ENCODE data around the gene MINK1. TPM values are rescaled to one million over a fixed set of nuclear protein-coding genes. Genes with fewer than 3 reads are reported as not detected.

MINK1 gene
- total and polyA plus RNA-seq, 2 of the 13 experiments (the other 11 are each of a cell fraction or from before 2014, with no cell fraction given), result 17.2 to 63.9 TPM

DNA sequence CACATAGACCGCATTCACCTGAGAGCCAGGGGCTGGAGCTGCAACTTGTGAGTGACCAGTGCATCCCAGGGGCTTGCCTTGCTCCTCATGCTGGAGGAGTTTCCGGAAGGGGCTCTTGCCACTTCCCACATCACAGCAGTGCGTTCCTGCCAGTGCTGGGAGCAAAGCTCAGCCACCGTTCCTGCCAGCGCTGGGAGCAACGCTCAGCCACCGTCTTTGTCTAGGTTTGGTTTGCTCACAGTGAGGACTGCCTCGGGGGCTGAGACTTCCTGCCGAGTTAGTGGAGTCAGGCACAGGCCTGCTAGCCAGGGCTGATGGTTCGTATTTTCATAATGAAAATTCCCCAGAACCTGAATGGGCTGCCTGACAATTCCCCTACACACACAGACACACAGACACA, 75.2 kb downstream of the MINK1 start (continued):
- TF ChIP-seq, protein P1, sequence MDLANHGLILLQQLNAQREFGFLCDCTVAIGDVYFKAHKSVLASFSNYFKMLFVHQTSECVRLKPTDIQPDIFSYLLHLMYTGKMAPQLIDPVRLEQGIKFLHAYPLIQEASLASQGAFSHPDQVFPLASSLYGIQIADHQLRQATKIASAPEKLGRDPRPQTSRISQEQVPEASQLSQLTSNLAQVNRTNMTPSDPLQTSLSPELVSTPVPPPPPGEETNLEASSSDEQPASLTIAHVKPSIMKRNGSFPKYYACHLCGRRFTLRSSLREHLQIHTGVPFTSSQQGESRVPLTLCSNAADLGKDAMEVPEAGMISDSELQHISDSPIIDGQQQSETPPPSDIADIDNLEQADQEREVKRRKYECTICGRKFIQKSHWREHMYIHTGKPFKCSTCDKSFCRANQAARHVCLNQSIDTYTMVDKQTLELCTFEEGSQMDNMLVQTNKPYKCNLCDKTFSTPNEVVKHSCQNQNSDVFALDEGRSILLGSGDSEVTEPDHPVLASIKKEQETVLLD (CRISPR knock-in tag; IDR thresholded peaks at IDR 0.05; ENCODE audit: low read depth), result 0 out of 2 replicates have a peak, but pooled peaks have one; percentile 9
- TF ChIP-seq TBX2 (CRISPR knock-in tag; IDR thresholded peaks at IDR 0.05; ENCODE audit: borderline replicate concordance) (0 out of 2 replicates have a peak, but pooled peaks have one; percentile 16), KLF15 (CRISPR knock-in tag; IDR thresholded peaks at IDR 0.05; ENCODE audit: borderline replicate concordance) (no peak), FOXO1 (CRISPR knock-in tag; IDR thresholded peaks at IDR 0.05) (no peak), KDM2A (CRISPR knock-in tag; IDR thresholded peaks at IDR 0.05; ENCODE audit: borderline replicate concordance, low read depth) (peak; percentile 68; the same call in 1 of the 2 replicates), NRL (CRISPR knock-in tag; IDR thresholded peaks at IDR 0.05; ENCODE audit: borderline replicate concordance) (peak; percentile 60; the same call in 1 of the 2 replicates), DR1 (CRISPR knock-in tag; IDR thresholded peaks at IDR 0.05) (no peak; the same call in 1 of the 2 replicates), PHF5A (CRISPR knock-in tag; IDR thresholded peaks at IDR 0.05; ENCODE audit: low read depth, unreplicated experiment) (no peak), ZBTB20 (CRISPR knock-in tag; IDR thresholded peaks at IDR 0.05; ENCODE audit: borderline replicate concordance, low read depth) (no peak), ZNF644 (CRISPR knock-in tag; IDR thresholded peaks at IDR 0.05; ENCODE audit: low read depth) (peak; percentile 35; the same call in 1 of the 2 replicates), ZKSCAN8 (CRISPR knock-in tag; IDR thresholded peaks at IDR 0.05; ENCODE audit: borderline replicate concordance) (0 out of 2 replicates have a peak, but pooled peaks have one; percentile 33), RAD21 (CRISPR knock-in tag; IDR thresholded peaks at IDR 0.05) (0 out of 2 replicates have a peak, but pooled peaks have one; percentile 6), CHD2 (IDR thresholded peaks at IDR 0.05; ENCODE audit: low read depth, low read length) (no peak), ZFP1 (CRISPR knock-in tag; IDR thresholded peaks at IDR 0.05) (0 out of 2 replicates have a peak, but pooled peaks have one; percentile 34), SSRP1 (CRISPR knock-in tag; IDR thresholded peaks at IDR 0.05) (0 out of 2 replicates have a peak, but pooled peaks have one; percentile 47), CBX5 (CRISPR knock-in tag; IDR thresholded peaks at IDR 0.05; ENCODE audit: borderline replicate concordance) (peak; percentile 66; the same call in 1 of the 2 replicates), RARA (CRISPR knock-in tag; IDR thresholded peaks at IDR 0.05) (peak; percentile 22; the same call in 1 of the 2 replicates), XRCC5 (optimal IDR thresholded peaks at IDR 0.05; ENCODE audit: low read length) (peak; percentile 49), RFXANK (CRISPR knock-in tag; IDR thresholded peaks at IDR 0.05) (0 out of 2 replicates have a peak, but pooled peaks have one; percentile 45)
- TF ChIP-seq, protein P2, sequence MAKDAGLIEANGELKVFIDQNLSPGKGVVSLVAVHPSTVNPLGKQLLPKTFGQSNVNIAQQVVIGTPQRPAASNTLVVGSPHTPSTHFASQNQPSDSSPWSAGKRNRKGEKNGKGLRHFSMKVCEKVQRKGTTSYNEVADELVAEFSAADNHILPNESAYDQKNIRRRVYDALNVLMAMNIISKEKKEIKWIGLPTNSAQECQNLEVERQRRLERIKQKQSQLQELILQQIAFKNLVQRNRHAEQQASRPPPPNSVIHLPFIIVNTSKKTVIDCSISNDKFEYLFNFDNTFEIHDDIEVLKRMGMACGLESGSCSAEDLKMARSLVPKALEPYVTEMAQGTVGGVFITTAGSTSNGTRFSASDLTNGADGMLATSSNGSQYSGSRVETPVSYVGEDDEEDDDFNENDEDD (CRISPR knock-in tag; IDR thresholded peaks at IDR 0.05; ENCODE audit: borderline replicate concordance), result peak; percentile 49; the same call in 1 of the 2 replicates
- TF ChIP-seq, protein P3, sequence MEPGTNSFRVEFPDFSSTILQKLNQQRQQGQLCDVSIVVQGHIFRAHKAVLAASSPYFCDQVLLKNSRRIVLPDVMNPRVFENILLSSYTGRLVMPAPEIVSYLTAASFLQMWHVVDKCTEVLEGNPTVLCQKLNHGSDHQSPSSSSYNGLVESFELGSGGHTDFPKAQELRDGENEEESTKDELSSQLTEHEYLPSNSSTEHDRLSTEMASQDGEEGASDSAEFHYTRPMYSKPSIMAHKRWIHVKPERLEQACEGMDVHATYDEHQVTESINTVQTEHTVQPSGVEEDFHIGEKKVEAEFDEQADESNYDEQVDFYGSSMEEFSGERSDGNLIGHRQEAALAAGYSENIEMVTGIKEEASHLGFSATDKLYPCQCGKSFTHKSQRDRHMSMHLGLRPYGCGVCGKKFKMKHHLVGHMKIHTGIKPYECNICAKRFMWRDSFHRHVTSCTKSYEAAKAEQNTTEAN (CRISPR knock-in tag; conservative IDR thresholded peaks at IDR 0.05), result 0 out of 2 replicates have a peak, but pooled peaks have one; percentile 38
- TF ChIP-seq, protein P4, sequence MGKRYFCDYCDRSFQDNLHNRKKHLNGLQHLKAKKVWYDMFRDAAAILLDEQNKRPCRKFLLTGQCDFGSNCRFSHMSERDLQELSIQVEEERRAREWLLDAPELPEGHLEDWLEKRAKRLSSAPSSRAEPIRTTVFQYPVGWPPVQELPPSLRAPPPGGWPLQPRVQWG (CRISPR knock-in tag; IDR thresholded peaks at IDR 0.05; ENCODE audit: borderline replicate concordance, low read depth), result no peak
- TF ChIP-seq, protein P5, sequence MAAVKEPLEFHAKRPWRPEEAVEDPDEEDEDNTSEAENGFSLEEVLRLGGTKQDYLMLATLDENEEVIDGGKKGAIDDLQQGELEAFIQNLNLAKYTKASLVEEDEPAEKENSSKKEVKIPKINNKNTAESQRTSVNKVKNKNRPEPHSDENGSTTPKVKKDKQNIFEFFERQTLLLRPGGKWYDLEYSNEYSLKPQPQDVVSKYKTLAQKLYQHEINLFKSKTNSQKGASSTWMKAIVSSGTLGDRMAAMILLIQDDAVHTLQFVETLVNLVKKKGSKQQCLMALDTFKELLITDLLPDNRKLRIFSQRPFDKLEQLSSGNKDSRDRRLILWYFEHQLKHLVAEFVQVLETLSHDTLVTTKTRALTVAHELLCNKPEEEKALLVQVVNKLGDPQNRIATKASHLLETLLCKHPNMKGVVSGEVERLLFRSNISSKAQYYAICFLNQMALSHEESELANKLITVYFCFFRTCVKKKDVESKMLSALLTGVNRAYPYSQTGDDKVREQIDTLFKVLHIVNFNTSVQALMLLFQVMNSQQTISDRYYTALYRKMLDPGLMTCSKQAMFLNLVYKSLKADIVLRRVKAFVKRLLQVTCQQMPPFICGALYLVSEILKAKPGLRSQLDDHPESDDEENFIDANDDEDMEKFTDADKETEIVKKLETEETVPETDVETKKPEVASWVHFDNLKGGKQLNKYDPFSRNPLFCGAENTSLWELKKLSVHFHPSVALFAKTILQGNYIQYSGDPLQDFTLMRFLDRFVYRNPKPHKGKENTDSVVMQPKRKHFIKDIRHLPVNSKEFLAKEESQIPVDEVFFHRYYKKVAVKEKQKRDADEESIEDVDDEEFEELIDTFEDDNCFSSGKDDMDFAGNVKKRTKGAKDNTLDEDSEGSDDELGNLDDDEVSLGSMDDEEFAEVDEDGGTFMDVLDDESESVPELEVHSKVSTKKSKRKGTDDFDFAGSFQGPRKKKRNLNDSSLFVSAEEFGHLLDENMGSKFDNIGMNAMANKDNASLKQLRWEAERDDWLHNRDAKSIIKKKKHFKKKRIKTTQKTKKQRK (IDR thresholded peaks at IDR 0.05; ENCODE audit: low read length), result no peak
